ENCODE data around the gene NFILZ.

The NFILZ gene

GRCh38 chr19:8629996-8630683 is at the start of gene NFILZ:
TSS of gene NFILZ (plus strand) at chr19:8630633. CDS start at chr19:8676766, 46,133 bp downstream.
- DNase-seq = no peak

GRCh38 chr19:8580710-8581281 is 49.6 kb upstream of the NFILZ start:
- DNase-seq = peak; percentile 75

GRCh38 chr19:8584965-8585893 is 45.2 kb upstream of the NFILZ start:
- DNase-seq = no peak

- peak; percentile 17 for DNase-seq
These were observed 44.3 kb upstream of the NFILZ start for GRCh38 chr19:8585894-8586750.

GRCh38 chr19:8589177-8589714 is 41.2 kb upstream of the NFILZ start:
- DNase-seq = no peak

GRCh38 chr19:8592231-8593009 is 38.0 kb upstream of the NFILZ start:
- DNase-seq = peak; percentile 93

- DNase-seq = no peak
These were observed 36.5 kb upstream of the NFILZ start for GRCh38 chr19:8593931-8594330.

- no peak for DNase-seq
These were observed 34.8 kb upstream of the NFILZ start for GRCh38 chr19:8595651-8596050.

GRCh38 chr19:8596168-8596567 is 34.3 kb upstream of the NFILZ start:
- no peak for DNase-seq

- no peak for DNase-seq
These were observed 30.4 kb upstream of the NFILZ start for GRCh38 chr19:8600064-8600463.

- no peak for DNase-seq
These were observed 29.6 kb upstream of the NFILZ start for GRCh38 chr19:8600816-8601215.

GRCh38 chr19:8601796-8602195 is 28.6 kb upstream of the NFILZ start:
- DNase-seq = no peak

- DNase-seq = no peak
These were observed 24.9 kb upstream of the NFILZ start for GRCh38 chr19:8605514-8605913.

- no peak for DNase-seq
These were observed 23.0 kb upstream of the NFILZ start for GRCh38 chr19:8607386-8607785.

GRCh38 chr19:8608941-8609278 is 21.5 kb upstream of the NFILZ start:
- DNase-seq = peak; percentile 26

- peak; percentile 23 for DNase-seq
These were observed 21.0 kb upstream of the NFILZ start for GRCh38 chr19:8609279-8610040.

- DNase-seq = peak; percentile 54
These were observed 20.1 kb upstream of the NFILZ start, which contains the start of gene ADAMTS10 for GRCh38 chr19:8610041-8610935. TSS of gene ADAMTS10 (minus strand) at chr19:8610715. CDS start at chr19:8605710, 5,005 bp downstream.

GRCh38 chr19:8610936-8611300 is 19.5 kb upstream of the NFILZ start:
- DNase-seq = no peak

GRCh38 chr19:8611391-8611876 is 19.0 kb upstream of the NFILZ start:
- DNase-seq = no peak
